GM10266 (cell line): ENCODE measurements around the gene PXDN.

Experiments
- DNase-seq: peaks from one replicate; pipeline ENCODE4 v3.0.0; 2012; ENCODE audit errors: extremely low spot score
- CTCF ChIP-seq: IDR thresholded peaks from 2 replicates; pipeline ENCODE4 v1.5.1; 2012; ENCODE audit warnings: mild to moderate bottlenecking, low read depth; ENCODE audit not compliant: control insufficient read depth, insufficient read depth; ENCODE audit errors: missing control alignments

PXDN gene

GRCh38 chr2:1663621-1664020 is 80.7 kb downstream of the PXDN start:
- no peak for TF ChIP-seq CTCF
- no peak for DNase-seq

GRCh38 chr2:1662606-1663180 is 81.6 kb downstream of the PXDN start:
- DNase-seq: no peak
- no peak for TF ChIP-seq CTCF

DNA sequence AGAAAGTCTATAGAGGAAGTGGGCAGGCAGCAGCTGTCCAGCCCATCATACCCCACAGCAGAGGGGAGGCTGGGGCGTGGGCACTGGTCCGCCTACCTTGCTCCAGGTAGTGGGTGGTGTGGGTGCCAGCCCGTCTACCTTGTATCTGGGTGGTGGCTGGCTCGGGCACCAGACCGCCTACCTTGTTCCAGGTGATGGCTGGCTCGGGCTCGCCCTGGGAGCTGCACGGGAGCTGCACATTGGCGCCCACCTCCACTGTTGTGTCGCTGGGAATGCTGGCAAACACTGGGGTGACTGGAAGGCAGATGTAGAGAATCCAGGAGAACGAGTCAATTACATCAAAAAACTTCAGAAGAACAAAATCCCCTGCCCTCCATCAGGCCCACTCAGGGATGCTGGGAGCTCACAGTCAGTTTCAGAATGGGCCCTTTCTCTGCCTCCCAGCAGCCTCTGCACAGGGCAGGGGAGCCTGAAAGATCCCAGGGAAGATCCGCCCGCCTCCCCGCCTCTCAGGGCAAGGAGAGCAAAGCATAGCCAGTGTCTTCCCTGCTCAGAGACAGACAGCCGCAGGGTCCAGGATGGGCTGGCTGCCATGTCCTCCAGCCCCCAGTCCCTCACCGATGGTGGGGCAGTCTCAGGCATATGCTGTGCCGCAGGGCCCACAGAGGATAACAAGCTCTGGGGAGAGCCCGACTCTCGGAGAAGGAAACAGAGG is 82.3 kb downstream of the PXDN start:
- no peak for DNase-seq
- no peak for TF ChIP-seq CTCF

DNA sequence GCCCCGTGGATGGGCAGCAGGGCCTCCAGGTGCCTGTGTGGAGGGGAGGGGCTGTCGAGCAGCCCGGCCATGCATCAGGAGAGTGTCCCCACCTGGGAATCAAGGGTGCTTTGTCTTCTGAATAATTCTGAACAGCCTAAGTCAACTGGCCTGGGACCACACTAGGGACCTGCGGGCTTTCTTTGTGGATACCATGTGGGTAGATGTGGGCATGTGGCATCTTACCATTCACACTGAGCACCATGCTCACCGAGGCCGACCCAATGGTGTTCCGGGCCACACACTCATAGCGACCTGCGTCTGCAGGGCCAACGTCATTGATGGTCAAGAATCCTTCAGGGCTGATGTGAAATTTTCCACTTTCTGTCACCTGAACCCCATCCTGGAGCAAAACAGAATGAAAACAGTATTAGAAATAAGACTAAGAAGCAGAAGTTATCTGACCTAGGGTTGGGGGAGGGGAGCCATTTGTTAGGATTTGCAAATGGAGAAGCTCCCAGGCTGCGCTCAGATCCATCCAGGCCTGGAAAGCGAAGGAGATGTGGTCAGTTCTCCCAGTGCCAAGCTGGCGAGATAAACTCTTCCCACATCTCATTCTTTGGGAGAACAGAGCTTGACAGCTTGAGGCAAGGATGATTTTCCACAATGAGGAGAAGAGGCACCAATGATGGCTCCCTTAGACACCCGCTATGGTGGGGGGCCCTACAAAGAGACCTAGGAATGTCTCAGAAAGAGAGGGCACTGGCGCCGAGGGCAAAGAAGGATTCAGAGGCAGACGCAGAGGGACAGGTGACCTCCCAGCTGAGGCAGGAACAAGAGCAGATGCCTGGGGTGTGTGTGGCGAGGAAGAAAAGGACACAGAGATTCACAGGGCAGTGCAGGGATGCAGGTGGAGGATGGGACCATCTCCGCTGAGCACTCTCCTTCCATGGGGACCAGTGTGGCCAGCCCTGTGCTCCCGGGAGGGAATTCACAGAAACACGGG is 83.4 kb downstream of the PXDN start:
- TF ChIP-seq CTCF: no peak
- no peak for DNase-seq

- TF ChIP-seq CTCF: no peak
- DNase-seq: no peak
These were observed 84.3 kb downstream of the PXDN start for GRCh38 chr2:1659951-1660565.

GRCh38 chr2:1658394-1659151 is 85.7 kb downstream of the PXDN start:
- no peak for TF ChIP-seq CTCF
- no peak for DNase-seq
